Fibroblast of upper back skin (primary cell): ENCODE measurements around the gene CENPX.

Source experiments
- DNase-seq: peaks from one replicate; pipeline ENCODE4 v3.0.0-alpha.2; 2013

CENPX gene

DNA sequence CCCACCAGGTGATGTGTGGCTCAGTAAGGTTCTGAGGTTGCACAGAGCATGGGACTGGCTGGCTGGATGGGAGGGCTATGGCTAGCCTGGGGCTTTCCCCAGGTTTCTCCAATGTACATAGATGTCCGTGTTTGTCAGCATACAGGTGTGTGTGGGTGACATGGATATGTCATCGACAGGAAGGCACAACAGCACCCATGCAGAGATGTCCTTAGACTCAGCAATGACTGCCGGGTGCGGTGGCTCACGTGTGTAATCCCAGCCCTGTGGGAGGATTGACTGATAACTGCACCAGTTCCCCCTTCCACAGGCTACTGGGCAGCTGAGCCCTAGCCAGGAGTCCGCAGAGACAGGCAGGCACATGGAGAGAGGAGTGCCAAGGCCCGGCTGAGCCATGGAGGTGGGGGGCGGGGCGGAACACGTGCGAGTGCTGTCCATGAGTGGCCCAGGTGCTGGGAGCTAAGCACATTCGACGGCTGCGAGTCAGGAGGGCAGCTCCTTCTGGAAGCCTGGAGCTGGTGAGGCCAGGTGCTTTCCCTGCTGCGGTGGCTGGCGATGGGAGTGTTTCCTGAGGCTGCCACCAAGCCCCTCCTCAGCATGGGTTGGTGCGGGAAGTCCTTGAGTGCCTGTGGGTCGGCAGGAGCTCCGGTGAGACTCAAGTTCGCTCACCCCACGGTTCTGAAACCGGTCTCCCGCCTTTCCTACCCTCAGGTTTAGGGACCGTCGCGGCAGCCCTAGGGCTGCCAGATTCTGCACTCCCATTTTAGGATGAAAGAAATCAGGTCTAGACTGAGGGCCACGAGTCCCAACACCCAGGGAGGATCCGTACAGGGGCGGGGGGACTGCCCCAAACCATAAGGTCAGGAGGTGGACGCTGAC is 46.1 kb downstream of the CENPX start:
- DNase-seq = no peak

DNA sequence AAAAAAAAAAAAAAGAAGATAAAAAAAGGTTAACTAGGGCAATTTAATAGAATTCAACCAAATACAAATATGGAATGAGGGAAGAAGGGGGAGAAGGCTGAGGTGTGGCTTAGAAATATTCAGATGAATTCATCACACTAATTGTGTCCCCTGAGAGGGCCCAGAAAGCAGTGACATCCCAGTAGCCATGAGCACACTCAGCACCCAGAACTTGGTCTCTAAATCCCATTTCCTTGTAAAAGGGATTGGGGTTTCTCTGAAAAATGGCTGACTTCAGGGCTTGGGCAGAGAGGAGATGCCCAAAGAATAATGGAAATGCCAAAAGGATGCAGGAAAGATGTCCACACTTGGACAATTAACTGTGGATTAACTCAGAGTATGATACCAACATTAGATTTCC is 49.2 kb downstream of the CENPX start:
- DNase-seq = no peak

DNA sequence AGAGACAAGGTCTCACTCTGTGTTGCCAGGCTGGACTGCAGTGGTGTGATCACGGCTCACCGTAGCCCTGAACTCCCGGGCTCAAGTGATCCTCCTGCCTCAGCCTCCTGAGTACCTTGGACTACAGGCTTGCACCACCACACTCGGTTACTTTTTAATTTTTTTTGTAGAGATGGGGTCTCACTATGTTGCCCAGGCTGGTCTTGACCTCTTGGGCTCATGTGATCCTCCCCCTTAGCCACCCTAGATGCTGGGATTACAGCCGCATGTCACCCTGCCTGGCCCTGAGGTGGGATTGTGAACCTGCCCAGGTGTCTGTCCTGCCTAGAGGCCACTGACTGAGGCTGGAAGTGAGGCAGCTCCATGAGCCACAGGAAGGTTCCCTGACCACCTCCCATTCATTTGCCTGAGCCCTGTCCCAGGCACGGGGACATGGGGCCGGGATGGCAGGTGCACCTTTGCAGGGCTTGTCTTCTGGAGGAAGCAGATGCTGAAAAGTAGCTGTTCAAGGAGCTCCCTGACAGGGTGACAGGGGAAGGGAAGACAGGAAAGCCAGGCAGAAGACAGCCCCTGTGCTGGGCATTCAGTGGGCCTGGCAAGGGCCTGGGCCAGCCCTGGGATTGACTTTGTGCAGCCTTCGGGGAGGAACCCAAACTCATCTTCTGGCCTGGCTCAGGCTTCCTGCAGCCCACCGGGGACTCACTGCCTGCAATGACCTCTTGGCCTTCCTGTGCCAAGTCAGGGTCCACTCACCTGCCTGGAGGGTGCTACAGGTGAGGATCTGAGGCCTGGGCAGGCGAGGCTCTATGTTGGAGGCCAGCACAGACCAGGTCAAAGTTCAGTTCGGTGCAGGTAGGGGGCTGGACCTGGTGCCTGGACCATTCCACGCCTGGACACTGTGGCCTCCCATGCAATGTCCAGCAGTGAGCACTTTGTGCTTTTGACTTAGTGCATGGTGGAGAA is 53.5 kb downstream of the CENPX start:
- DNase-seq = no peak
